ENCODE results near the gene FAM234B.
"Not testable (repeated sequence)": the region's sequence is repeated elsewhere in the genome, so short reads cannot be mapped to it uniquely, and the experiment has no call there.

The FAM234B gene

GRCh38 chr12:13024531-13024916 lies 19.7 kb upstream of the FAM234B start:
- DNase-seq = no peak

GRCh38 chr12:13026286-13026685 lies 17.9 kb upstream of the FAM234B start:
- DNase-seq = no peak

GRCh38 chr12:13027032-13027431 lies 17.1 kb upstream of the FAM234B start:
- no peak for DNase-seq

- DNase-seq = no peak
These were observed 16.7 kb upstream of the FAM234B start for GRCh38 chr12:13027508-13027907.

- DNase-seq = no peak
These were observed 15.2 kb upstream of the FAM234B start for GRCh38 chr12:13028825-13029570.

- no peak for DNase-seq
These were observed 13.5 kb upstream of the FAM234B start for GRCh38 chr12:13030541-13031291.

- no peak for DNase-seq
These were observed 12.0 kb upstream of the FAM234B start for GRCh38 chr12:13032164-13032563.

GRCh38 chr12:13033476-13033875 lies 10.7 kb upstream of the FAM234B start:
- no peak for DNase-seq

- DNase-seq = not testable (repeated sequence)
These were observed 8.8 kb upstream of the FAM234B start for GRCh38 chr12:13035335-13035734.

- DNase-seq = no peak
These were observed 7.3 kb upstream of the FAM234B start for GRCh38 chr12:13036881-13037280.

- DNase-seq = no peak
These were observed 5.6 kb upstream of the FAM234B start for GRCh38 chr12:13038491-13039161.

GRCh38 chr12:13039328-13039956 lies 4.7 kb upstream of the FAM234B start:
- no peak for DNase-seq

GRCh38 chr12:13041224-13041623 lies 3.0 kb upstream of the FAM234B start:
- no peak for DNase-seq

- no peak for DNase-seq
These were observed 1.4 kb upstream of the FAM234B start for GRCh38 chr12:13042666-13043230.

GRCh38 chr12:13044906-13045299 lies 722 bp downstream of the FAM234B start:
- DNase-seq = no peak

- DNase-seq = no peak
These were observed 1.6 kb downstream of the FAM234B start for GRCh38 chr12:13045816-13046215.

GRCh38 chr12:13046964-13047363 lies 2.8 kb downstream of the FAM234B start:
- no peak for DNase-seq

GRCh38 chr12:13049816-13050215 lies 5.6 kb downstream of the FAM234B start:
- DNase-seq = no peak

GRCh38 chr12:13052421-13052820 lies 8.2 kb downstream of the FAM234B start:
- DNase-seq = no peak

GRCh38 chr12:13053617-13054016 lies 9.4 kb downstream of the FAM234B start:
- DNase-seq = not testable (repeated sequence)

- DNase-seq = no peak
These were observed 16.4 kb downstream of the FAM234B start for GRCh38 chr12:13060581-13060980.

GRCh38 chr12:13061377-13061776 lies 17.2 kb downstream of the FAM234B start:
- DNase-seq = no peak

GRCh38 chr12:13062669-13063068 lies 18.5 kb downstream of the FAM234B start:
- no peak for DNase-seq

All from 8988T (cell line).